MCF 10A (cell line): Measurements from ENCODE around the gene MAMDC4. TPM values are rescaled to one million over a fixed set of nuclear protein-coding genes. Genes with fewer than 3 reads are reported as not detected.
"Not testable (repeated sequence)": the region's sequence is repeated elsewhere in the genome, so short reads cannot be mapped to it uniquely, and the experiment has no call there.

Experiments
- BruUV-seq: library from RNA; stranded (reverse); fragments of 400-500 nt; replicated peaks from 2 replicates; lab custom pipeline; 2021; lab: Mats Ljungman, UMichigan
- CTCF ChIA-PET: fragments of 300-600 bp; sonication (Branson Sonifier 250); formaldehyde crosslinking; extraction: SDS; loops from one replicate; lab custom pipeline; 2021; ENCODE audit warnings: antibody characterized with exemption, inconsistent platforms; lab: Yijun Ruan, JAX
- POLR2A ChIA-PET: fragments of 300-600, 350-650 bp; sonication (Branson Sonifier 250); formaldehyde crosslinking; extraction: SDS; loops from one replicate; lab custom pipeline; 2020; ENCODE audit warnings: antibody characterized with exemption, inconsistent platforms; lab: Yijun Ruan, JAX
- DNase-seq: peaks from one replicate; pipeline ENCODE4 v3.0.0-alpha.2; 2018; ENCODE audit not compliant: unreplicated experiment
- H3K27ac Mint-ChIP-seq: one replicate; pipeline ENCODE4 v1.8.0; 2022; ENCODE audit warnings: mild to moderate bottlenecking, low read depth, mixed read lengths; ENCODE audit not compliant: unreplicated experiment
- H3K27me3 Mint-ChIP-seq: one replicate; pipeline ENCODE4 v1.8.0; 2022; ENCODE audit warnings: mixed read lengths; ENCODE audit not compliant: insufficient read depth, unreplicated experiment
- H3K36me3 Mint-ChIP-seq: one replicate; pipeline ENCODE4 v1.8.0; 2022; ENCODE audit warnings: mild to moderate bottlenecking, moderate library complexity, mixed read lengths; ENCODE audit not compliant: insufficient read depth, unreplicated experiment
- H3K4me1 Mint-ChIP-seq: one replicate; pipeline ENCODE4 v1.8.0; 2022; ENCODE audit warnings: mixed read lengths; ENCODE audit not compliant: insufficient read depth, unreplicated experiment
- H3K4me3 Mint-ChIP-seq: one replicate; pipeline ENCODE4 v1.8.0; 2022; ENCODE audit warnings: mild to moderate bottlenecking, moderate library complexity, mixed read lengths; ENCODE audit not compliant: unreplicated experiment
- H3K9me3 Mint-ChIP-seq: one replicate; pipeline ENCODE4 v1.8.0; 2022; ENCODE audit warnings: mixed read lengths; ENCODE audit not compliant: unreplicated experiment
- intact Hi-C: fragments of 100-400 bp; cut with micrococcal nuclease; formaldehyde crosslinking; loops from 2 replicates; pipeline ENCODE4 v1.14.1; 2022
- total RNA-seq: library from RNA; stranded (reverse); gene quantifications from 2 replicates; pipeline ENCODE4 v1.2.3, GENCODE V29; 2022
- TF ChIP-seq, protein P1 (sequence below): fragments of 200-600 bp; IDR thresholded peaks from one replicate; pipeline ENCODE4 v1.8.0; 2022; ENCODE audit warnings: antibody characterized with exemption, mild to moderate bottlenecking; ENCODE audit not compliant: unreplicated experiment

The MAMDC4 gene
- total RNA-seq, 1 experiment from 2014 or later, result 14.1 TPM

DNA sequence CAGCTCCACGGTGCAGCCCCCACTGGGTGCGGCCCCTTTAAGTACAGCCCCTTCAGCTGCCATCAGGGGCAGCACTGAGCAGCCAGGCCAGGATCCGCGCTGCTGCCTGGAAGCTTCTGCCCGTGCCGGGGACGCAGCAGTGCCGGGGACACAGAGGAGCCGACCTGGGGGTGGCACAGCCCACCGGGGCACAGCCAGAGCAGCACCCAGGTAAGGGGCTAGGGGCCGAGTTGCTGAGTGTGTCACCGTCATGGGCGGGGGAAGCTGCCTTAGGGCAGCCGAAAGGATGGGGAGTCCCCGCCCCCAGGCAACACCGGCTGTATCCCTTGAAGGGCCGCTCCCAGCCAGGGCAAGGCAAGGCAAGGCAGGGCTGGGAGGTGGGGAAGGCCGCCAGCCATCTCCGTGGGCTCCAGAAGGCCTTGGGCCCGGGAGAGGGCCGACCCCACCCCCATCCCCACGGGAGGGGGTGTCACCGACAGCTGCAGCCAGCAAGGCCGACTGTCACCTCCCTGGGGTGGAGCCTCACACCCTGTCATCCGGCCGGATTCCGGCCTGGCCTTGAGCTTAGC, 9.7 kb upstream of the MAMDC4 start, which contains the start of gene AJM1:
Gene AJM1 (plus strand): TSS at position 99 of the 569 bp plus-strand sequence. CDS start 1,937 bp downstream, outside the sequence.
- CTCF ChIA-PET, result interaction anchor here (0.5 to 2.3 kb wide), 19 partner anchors 10 to 229 kb away, joined by 3 to 8 read pairs (median 3); partner anchors contain the start of gene RABL6
- not testable (repeated sequence) for H3K27me3 Mint-ChIP-seq, H3K27ac Mint-ChIP-seq, BruUV-seq, H3K9me3 Mint-ChIP-seq
- POLR2A ChIA-PET, result interaction anchor here (0.6 to 2.0 kb wide), 7 partner anchors 9 to 193 kb away, joined by 3 to 10 read pairs (median 4); partner anchors contain the start of gene MAMDC4
- peaks cover 44% of the 10 kb centered on the region for H3K36me3 Mint-ChIP-seq
- H3K4me3 Mint-ChIP-seq, result peak within 1 kb of the TSS; percentile 67
- H3K4me1 Mint-ChIP-seq, result peaks cover 18% of the 10 kb centered on the region
- intact Hi-C loops, result loop anchor here (2.0 to 10.0 kb wide), 2 partner anchors 102 to 192 kb away; partner anchors contain the start of genes C8G and FBXW5
- DNase-seq, result peak; percentile 77
- TF ChIP-seq, protein P1, sequence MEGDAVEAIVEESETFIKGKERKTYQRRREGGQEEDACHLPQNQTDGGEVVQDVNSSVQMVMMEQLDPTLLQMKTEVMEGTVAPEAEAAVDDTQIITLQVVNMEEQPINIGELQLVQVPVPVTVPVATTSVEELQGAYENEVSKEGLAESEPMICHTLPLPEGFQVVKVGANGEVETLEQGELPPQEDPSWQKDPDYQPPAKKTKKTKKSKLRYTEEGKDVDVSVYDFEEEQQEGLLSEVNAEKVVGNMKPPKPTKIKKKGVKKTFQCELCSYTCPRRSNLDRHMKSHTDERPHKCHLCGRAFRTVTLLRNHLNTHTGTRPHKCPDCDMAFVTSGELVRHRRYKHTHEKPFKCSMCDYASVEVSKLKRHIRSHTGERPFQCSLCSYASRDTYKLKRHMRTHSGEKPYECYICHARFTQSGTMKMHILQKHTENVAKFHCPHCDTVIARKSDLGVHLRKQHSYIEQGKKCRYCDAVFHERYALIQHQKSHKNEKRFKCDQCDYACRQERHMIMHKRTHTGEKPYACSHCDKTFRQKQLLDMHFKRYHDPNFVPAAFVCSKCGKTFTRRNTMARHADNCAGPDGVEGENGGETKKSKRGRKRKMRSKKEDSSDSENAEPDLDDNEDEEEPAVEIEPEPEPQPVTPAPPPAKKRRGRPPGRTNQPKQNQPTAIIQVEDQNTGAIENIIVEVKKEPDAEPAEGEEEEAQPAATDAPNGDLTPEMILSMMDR, result peak; percentile 88

DNA sequence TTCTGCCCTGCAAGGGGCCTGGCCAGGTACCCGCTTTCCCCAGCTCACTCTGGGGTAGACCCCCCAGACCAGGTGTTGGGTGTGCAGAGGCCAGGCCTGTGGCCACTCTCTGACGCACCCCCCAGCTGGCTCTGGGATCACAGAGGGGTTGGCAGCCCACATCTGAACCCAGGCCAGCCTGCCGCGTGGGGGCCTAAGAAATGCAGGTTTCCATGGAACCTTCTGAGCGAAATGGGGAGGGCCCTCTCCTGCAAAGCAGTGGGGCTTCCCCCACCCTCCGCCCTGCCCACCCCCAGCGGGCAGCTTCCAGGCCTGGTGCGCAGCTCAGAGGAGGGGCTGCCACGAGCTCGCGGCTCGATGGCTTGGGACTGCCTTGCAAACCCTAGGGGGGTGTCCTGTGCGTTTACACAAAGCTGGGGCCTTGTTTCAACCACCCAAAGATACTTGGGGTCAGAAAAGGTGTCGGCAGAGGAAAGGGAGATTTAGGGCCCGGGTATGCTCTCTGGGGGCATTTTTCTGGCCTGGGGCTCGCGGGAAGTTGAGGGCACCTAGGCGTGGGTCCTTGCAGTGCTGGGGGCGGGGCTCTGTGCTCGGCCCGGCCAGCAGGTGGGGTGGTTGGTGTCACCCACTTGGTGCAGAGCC, 8.9 kb upstream of the MAMDC4 start:
- intact Hi-C loops, result loop anchor here (2.0 to 10.0 kb wide), 2 partner anchors 102 to 192 kb away; partner anchors contain the start of genes C8G and FBXW5
- BruUV-seq, result not testable (repeated sequence)

DNA sequence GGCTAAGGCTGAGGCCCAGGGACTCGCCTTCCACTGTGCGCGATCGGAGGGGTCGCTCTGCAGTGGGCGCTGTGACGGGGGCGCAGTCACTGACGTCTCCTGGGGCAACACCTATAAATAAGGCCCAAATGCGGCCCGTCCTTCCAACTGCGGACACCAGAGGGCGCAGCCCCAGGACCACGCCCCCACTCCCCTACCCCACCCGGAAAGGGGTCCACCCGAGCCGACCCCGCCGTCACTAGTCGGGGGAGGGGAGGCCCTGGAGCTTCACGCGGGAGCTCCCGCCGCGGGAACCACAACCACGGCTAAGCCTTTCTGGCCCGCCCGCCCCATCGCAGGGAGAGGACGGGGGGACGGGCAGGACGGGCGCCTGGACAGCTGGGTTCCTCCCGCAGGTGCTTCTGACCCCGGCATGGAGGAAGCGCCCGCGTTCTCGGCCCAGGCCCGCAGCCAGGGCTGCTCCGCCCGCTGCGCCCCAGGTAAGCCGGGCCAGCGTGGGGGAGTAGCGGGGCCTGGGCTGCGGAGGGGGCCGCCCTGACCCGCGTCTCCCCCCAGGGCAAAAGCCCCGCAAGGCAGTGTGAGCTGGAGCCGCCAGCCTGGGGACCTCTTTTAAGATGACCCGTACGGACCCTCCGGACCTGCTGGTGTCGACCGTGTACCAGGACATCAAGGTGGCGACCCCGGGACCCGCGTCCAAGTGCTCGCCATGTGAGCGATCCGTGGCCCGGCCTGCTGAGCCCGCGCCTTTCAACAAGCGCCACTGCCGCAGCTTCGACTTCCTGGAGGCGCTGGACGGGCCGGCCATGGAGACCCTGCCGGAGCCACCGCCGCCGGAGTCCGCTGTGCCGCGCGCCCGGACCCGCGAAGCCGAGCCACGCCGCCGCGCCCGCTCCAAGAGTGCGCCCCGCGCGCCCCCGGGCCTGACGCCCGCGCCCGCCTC, 8.1 kb upstream of the MAMDC4 start:
- intact Hi-C loops, result loop anchor here (2.0 to 10.0 kb wide), 2 partner anchors 101 to 191 kb away; partner anchors contain the start of genes C8G and FBXW5
- H3K27me3 Mint-ChIP-seq, BruUV-seq, POLR2A ChIA-PET, H3K27ac Mint-ChIP-seq, H3K9me3 Mint-ChIP-seq: not testable (repeated sequence)
- Mint-ChIP-seq H3K36me3 (peaks cover 47% of the 10 kb centered on the region), H3K4me3 (peak overlapping the region; percentile 25), H3K4me1 (peaks cover 13% of the 10 kb centered on the region)
- peak; percentile 32 for DNase-seq
- CTCF ChIA-PET, result interaction anchor here (0.6 to 1.5 kb wide), 5 partner anchors 9 to 96 kb away, joined by 3 to 8 read pairs (median 4); no protein-coding TSS in a partner anchor
- TF ChIP-seq, protein P1, result peak; percentile 75

More for the DNA sequence above, 8.9 kb upstream of the MAMDC4 start:
- CTCF ChIA-PET, result interaction anchor here (0.6 to 2.3 kb wide), 15 partner anchors 8 to 219 kb away, joined by 3 to 8 read pairs (median 3); partner anchors contain the start of genes RABL6 and TRAF2
- H3K4me1 Mint-ChIP-seq, result peaks cover 18% of the 10 kb centered on the region
- not testable (repeated sequence) for H3K9me3 Mint-ChIP-seq, DNase-seq, H3K27ac Mint-ChIP-seq, H3K27me3 Mint-ChIP-seq
- POLR2A ChIA-PET, result interaction anchor here (0.7 to 2.0 kb wide), 2 partner anchors 11 to 34 kb away, joined by 5 to 10 read pairs; no protein-coding TSS in a partner anchor
- peak overlapping the region; percentile 25 for H3K4me3 Mint-ChIP-seq
- peaks cover 47% of the 10 kb centered on the region for H3K36me3 Mint-ChIP-seq
